Ishikawa (cell line): ENCODE results near the gene KCNK1.

Source experiments
- CEBPB ChIP-seq: IDR thresholded peaks from 2 replicates; pipeline ENCODE4 v1.6.1; 2012
- CREB1 ChIP-seq: IDR thresholded peaks from 2 replicates; pipeline ENCODE4 v1.6.1; 2012; ENCODE audit warnings: low read depth
- EGR1 ChIP-seq: IDR thresholded peaks from 2 replicates; pipeline ENCODE4 v1.6.1; 2012
- EP300 ChIP-seq: IDR thresholded peaks from 2 replicates; pipeline ENCODE4 v1.6.1; 2012; ENCODE audit warnings: borderline replicate concordance
- FOXM1 ChIP-seq: IDR thresholded peaks from 2 replicates; pipeline ENCODE4 v1.6.1; 2012; ENCODE audit warnings: low read depth, borderline replicate concordance
- NFIC ChIP-seq: IDR thresholded peaks from 2 replicates; pipeline ENCODE4 v1.6.1; 2012
- RAD21 ChIP-seq: IDR thresholded peaks from 2 replicates; pipeline ENCODE4 v1.6.1; 2012; ENCODE audit warnings: low read depth
- TAF1 ChIP-seq: IDR thresholded peaks from 2 replicates; pipeline ENCODE4 v1.6.1; 2012; ENCODE audit warnings: low read depth, mild to moderate bottlenecking
- TCF12 ChIP-seq: IDR thresholded peaks from 2 replicates; pipeline ENCODE4 v1.6.1; 2012; ENCODE audit warnings: low read depth
- TEAD4 ChIP-seq: IDR thresholded peaks from 2 replicates; pipeline ENCODE4 v1.6.1; 2012
- YY1 ChIP-seq: IDR thresholded peaks from 2 replicates; pipeline ENCODE4 v1.6.1; 2012; ENCODE audit warnings: low read depth
- ZBTB7A ChIP-seq: IDR thresholded peaks from 2 replicates; pipeline ENCODE4 v1.6.1; 2012; ENCODE audit warnings: low read depth
- TF ChIP-seq, protein P1 (sequence below): IDR thresholded peaks from 2 replicates; pipeline ENCODE4 v1.6.1; 2012; ENCODE audit warnings: low read depth, mild to moderate bottlenecking
- TF ChIP-seq, protein P2 (sequence below): IDR thresholded peaks from 2 replicates; pipeline ENCODE4 v1.6.1; 2012
- TF ChIP-seq, protein P3 (sequence below): IDR thresholded peaks from 2 replicates; pipeline ENCODE4 v1.6.1; 2012

KCNK1 gene

DNA sequence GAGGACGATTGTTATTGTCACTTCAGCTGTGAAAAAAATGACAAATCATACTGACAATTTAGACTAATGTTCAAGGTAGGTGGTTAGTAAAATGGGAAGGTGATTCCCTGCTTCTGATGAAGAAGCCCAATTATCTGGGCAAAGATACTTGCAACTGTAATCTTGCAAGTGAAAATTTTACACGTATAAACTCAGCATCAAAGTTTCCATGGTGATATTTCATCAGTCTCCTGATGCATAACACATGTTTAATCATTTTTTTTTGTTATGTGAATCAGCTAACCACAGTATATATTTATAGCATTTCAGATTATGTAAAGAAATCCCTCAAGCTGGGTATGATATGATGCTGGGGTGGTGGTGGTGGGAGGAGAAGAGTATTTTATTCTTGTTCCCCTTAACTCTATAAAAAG is 16.4 kb upstream of the KCNK1 start:
- TF ChIP-seq TAF1 = no peak
- TF ChIP-seq, protein P1, sequence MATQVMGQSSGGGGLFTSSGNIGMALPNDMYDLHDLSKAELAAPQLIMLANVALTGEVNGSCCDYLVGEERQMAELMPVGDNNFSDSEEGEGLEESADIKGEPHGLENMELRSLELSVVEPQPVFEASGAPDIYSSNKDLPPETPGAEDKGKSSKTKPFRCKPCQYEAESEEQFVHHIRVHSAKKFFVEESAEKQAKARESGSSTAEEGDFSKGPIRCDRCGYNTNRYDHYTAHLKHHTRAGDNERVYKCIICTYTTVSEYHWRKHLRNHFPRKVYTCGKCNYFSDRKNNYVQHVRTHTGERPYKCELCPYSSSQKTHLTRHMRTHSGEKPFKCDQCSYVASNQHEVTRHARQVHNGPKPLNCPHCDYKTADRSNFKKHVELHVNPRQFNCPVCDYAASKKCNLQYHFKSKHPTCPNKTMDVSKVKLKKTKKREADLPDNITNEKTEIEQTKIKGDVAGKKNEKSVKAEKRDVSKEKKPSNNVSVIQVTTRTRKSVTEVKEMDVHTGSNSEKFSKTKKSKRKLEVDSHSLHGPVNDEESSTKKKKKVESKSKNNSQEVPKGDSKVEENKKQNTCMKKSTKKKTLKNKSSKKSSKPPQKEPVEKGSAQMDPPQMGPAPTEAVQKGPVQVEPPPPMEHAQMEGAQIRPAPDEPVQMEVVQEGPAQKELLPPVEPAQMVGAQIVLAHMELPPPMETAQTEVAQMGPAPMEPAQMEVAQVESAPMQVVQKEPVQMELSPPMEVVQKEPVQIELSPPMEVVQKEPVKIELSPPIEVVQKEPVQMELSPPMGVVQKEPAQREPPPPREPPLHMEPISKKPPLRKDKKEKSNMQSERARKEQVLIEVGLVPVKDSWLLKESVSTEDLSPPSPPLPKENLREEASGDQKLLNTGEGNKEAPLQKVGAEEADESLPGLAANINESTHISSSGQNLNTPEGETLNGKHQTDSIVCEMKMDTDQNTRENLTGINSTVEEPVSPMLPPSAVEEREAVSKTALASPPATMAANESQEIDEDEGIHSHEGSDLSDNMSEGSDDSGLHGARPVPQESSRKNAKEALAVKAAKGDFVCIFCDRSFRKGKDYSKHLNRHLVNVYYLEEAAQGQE = no peak
- TF ChIP-seq, protein P2, sequence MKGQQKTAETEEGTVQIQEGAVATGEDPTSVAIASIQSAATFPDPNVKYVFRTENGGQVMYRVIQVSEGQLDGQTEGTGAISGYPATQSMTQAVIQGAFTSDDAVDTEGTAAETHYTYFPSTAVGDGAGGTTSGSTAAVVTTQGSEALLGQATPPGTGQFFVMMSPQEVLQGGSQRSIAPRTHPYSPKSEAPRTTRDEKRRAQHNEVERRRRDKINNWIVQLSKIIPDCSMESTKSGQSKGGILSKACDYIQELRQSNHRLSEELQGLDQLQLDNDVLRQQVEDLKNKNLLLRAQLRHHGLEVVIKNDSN = no peak
- TF ChIP-seq CEBPB = no peak
- no peak for TF ChIP-seq ZBTB7A
- TF ChIP-seq NFIC = no peak
- no peak for TF ChIP-seq TCF12
- no peak for TF ChIP-seq CREB1
- TF ChIP-seq, protein P3, sequence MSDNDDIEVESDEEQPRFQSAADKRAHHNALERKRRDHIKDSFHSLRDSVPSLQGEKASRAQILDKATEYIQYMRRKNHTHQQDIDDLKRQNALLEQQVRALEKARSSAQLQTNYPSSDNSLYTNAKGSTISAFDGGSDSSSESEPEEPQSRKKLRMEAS = no peak
- TF ChIP-seq EP300 = no peak
- no peak for TF ChIP-seq FOXM1
- no peak for TF ChIP-seq TEAD4
- no peak for TF ChIP-seq RAD21
- TF ChIP-seq YY1 = no peak
- no peak for TF ChIP-seq EGR1

DNA sequence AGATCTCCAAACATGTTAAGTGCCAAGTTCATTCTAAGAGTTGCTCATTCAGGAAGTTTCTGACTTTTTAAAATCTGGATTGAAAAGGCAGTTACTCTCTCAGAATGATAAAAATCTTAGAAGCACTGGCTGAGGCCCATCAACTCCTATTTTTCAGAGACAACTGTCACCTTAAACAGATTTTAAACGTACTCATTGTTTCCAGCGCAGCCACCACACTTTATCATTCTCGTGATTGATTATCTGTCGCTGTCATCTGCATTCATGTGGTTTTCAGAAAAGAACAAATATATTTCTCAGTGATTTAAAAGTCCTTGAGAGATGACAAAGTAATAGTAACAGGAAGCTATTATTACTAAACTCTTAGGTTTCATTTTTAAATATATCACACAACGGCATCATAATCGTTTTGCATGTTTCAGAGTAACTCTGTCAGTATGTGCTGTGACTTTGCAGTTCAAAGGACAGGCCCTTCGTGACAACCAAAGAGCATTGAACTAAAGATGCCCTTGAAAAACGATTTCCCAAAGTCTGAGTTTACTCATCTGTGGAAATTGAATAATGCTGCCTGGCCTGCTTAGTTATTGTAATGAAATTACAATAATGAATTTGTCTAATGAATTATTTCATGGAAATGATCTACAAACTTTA is 14.9 kb upstream of the KCNK1 start:
- TF ChIP-seq, protein P2 = no peak
- no peak for TF ChIP-seq FOXM1
- no peak for TF ChIP-seq NFIC

DNA sequence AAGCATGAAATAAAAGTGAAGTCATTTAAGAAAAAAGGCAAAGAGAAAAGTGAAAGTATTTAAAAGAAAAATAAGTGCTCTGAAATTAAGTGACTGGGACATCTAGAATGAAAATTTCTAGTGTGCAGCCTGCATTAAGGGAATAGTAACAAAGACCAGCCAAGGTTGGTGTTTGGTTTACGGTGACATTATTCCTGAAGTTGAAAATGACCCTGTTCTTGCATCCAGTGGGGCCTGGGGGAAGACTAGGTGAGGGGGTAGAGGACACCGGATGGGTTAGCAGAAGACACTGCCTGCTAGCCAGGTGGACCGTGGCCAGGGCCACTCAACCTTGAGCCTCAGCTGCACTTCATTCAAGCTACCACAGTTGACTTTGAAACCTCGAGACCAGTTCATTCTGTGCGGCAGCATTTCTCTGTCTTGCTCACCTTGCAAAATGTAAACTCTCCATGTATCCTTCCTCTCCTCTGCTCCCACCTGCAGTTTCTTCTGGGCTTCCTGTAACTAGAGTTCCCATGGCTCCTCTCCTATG is 14.3 kb upstream of the KCNK1 start:
- TF ChIP-seq CEBPB = no peak
- TF ChIP-seq CREB1 = no peak
- TF ChIP-seq ZBTB7A = no peak
- TF ChIP-seq RAD21 = no peak
- no peak for TF ChIP-seq NFIC
- TF ChIP-seq, protein P1 = no peak

DNA sequence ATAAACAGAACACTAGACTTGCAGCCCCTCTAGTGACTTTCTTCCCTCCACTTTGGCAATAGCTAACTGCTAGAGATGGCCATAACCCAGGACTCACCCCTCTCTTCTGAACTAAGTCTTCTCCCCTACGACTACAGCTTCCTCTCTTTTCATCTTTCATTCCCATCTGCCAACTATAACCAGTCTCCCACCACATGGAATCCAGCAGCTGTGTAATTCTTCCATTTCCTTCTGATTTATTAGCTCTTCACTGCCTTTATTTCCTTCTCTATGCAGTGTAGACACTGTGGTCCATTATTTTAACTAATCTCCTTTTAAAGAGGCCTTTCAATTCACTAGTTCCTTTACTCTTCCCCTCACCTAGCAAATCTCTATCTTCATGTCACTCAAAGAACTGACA is 13.4 kb upstream of the KCNK1 start:
- TF ChIP-seq FOXM1 (no peak), ZBTB7A (no peak), CEBPB (no peak), TEAD4 (no peak), EP300 (no peak), RAD21 (no peak), EGR1 (no peak), TCF12 (no peak), YY1 (no peak), NFIC (no peak), TAF1 (no peak), CREB1 (no peak)
- TF ChIP-seq, protein P1 = no peak
- TF ChIP-seq, protein P3 = no peak
- TF ChIP-seq, protein P2 = no peak
